GM21515 (cell line): ENCODE measurements around the gene KIRREL1.

Source experiments
- ATAC-seq: cut with Tn5 transposase; IDR thresholded peaks from one replicate; pipeline ENCODE4 v1.9.1; 2021; ENCODE audit not compliant: unreplicated experiment

KIRREL1 gene

DNA sequence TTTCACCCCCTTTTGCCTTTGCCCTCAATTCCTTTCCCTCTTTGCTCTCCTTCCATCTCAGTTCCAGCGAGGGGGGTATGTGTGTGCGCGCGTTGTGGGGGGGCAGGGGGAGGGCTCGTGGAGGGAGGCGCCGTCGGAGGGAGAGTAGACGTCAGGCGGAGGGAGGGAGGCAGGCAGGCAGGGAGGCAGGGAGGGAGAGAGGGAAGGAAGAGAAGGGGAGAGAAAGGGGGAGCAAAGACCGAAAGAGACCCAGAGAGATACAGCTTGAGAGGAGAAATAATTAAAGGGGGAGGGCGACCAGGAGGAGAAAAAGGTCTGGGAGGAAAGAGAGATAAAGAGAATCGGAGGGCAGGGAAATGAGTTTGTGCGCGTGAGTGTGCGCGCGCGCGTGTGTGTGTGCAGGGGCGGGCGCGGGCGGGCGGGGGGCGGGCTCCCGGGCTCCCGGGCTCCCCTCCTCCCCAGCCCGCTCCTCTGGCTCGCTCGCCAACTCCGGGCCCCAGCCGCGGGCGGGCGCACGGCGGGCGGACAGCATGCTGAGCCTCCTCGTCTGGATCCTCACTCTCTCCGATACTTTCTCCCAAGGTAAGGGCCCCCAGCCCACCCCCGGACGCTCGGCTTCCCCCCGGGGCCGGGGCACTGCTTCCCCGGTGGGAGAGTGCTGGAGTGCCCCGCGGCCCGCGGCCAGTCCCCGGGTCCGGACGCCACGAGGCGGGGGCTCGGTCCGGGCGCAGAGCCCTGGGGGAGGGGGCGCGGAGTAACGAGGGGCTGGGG lies at the start of gene KIRREL1:
KIRREL1 (plus strand) TSS at position 499 of the 771 bp plus-strand sequence; CDS start at position 531, 32 bp downstream.
- ATAC-seq = no peak

- no peak for ATAC-seq
These were observed 48.7 kb upstream of the KIRREL1 start for GRCh38 chr1:157944663-157945280.

DNA sequence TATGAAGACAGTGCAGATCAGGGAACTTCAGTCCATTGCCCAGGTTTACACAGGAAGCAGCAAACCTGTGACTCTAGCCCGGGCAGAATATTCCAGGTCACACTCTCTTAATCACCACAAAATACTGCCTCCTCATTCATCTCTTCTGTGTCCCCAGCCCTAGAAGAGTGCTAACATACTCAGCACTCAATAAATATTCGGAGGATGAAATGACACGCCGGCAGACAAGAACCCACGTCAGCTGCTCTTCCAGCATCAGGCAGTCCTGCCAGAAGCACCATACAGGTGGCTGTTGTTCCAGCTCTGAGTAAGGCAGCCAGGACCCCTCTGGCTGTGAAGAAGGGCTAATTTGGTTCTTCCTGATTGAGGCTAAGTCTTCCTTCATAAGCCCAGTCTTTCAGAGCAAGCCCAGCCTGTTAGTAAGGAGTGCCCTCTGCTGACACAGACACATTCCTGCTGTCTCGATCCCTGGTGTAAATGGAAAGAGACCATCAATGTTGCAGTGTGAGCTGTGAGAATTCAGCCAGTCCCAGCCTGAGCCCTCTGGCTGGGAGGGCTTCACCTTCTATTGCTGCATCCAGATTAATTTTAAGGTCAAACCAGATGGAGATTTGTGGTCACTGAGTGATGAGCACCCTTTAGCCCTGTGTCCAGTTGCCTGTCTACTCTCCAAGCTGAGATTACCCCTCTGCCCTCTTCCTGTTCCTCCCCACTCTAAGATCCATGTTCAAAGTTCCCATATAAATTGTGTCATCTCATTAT lies 45.0 kb upstream of the KIRREL1 start:
- no peak for ATAC-seq

GRCh38 chr1:157949074-157949354 lies 44.4 kb upstream of the KIRREL1 start:
- no peak for ATAC-seq

- no peak for ATAC-seq
These were observed 42.2 kb upstream of the KIRREL1 start for GRCh38 chr1:157951230-157951629.

DNA sequence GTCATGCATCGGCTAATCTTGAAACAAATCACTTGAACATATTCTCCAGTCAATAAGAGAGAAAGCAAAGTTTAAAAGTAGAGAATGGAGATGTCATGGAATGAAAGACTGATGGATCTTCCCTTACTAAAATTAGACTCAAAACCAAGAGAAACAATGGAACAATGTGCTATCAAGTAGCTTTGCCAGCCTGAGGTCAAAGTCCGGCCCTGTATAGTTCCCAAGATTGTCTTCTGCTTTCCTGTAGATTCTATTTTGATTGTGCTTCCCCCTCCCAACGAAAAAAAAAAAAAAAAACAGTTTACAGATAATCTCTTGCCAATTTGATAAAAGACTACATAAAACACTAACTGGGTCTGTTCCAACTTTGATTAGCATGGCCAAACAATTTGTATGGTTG lies 40.8 kb upstream of the KIRREL1 start:
- no peak for ATAC-seq

GRCh38 chr1:157955221-157955620 lies 38.2 kb upstream of the KIRREL1 start:
- no peak for ATAC-seq

- ATAC-seq = no peak
These were observed 37.6 kb upstream of the KIRREL1 start for GRCh38 chr1:157955857-157956256.

GRCh38 chr1:157956732-157957131 lies 36.7 kb upstream of the KIRREL1 start:
- ATAC-seq = no peak

DNA sequence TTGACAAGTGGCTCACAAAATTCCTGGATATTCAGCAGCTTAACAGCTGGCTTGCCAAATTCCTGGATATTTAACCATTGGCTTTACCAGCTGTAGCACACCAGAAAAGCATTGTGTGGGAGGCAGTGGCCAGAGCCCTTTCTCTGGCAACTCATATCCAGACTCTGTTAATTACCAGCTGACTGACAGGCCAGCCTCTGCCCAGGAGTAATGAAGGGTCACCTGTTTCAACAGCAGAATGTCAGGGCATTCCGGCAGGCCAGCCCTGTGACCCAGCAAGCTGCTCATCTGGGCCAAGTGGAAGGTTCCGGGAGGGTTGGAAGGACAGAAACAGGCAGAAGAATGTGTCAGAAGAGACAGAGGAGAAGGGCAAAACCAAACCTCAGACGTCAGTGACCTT lies 35.2 kb upstream of the KIRREL1 start:
- ATAC-seq = no peak

GRCh38 chr1:157959750-157960149 lies 33.7 kb upstream of the KIRREL1 start:
- no peak for ATAC-seq

DNA sequence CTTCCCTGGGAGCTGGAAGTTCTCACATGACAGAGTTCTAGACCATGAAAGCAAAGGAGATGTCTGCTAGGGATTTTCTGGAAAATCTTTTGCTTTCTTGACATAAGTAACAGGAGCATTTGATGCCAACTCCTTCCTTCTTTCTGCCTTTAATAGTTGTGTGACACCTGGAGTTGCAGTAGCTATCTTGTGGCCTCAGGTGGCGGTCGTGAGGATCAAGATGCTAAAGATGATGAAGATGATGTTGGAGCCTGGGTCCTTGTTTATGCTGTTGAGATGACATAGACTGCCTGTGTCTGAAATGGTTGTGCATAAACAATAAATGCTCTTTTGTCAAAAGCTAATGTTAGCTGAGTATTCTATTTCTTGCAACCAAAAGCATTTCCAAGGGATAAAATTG lies 32.7 kb upstream of the KIRREL1 start:
- ATAC-seq = no peak

GRCh38 chr1:157961805-157962762 lies 31.4 kb upstream of the KIRREL1 start:
- no peak for ATAC-seq

DNA sequence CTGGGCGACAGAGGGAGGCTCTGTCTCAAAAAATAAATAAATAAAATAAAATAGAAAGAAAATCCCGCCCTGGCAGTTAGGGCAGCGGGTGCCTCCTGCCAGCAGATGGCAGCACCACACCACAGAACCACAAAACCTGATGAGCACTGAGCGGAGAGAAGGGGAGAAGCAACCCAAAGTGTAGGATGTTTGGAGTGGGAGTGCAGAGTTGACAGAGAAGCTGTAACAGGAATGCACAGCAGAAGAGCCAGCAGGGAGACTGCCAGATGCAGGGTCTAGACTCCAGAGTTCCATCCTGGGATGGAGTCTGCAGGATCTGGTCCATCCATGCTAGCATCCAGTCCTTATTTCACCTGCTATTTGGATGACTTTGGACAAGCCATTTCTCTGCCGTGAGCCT lies 29.7 kb upstream of the KIRREL1 start:
- ATAC-seq = no peak

GRCh38 chr1:157965584-157965983 lies 27.9 kb upstream of the KIRREL1 start:
- no peak for ATAC-seq

DNA sequence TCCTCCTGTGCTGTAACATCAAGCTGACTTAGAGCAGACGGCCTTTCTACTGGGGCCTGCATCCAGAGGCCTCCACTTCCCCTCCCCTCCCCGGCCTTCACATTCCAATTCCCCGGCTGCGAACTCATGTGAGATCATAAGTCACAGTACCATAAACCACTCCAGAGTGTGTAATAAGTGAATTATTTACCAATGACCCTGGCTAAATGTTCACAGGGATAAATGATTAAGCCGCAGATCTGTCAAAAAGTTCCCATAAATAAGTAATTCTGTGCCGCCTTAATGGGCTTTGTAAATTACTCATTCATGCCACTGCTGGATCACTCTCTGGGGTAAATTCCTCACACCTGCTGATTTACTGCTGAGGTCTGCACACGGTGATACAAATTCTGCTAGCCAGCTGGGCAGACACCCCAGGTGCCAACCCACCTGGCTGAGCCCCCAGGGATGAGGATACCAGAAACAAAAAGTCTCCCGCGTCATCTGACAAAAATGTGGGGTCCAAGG lies 27.4 kb upstream of the KIRREL1 start:
- ATAC-seq = no peak

GRCh38 chr1:157967205-157967604 lies 26.2 kb upstream of the KIRREL1 start:
- no peak for ATAC-seq

GRCh38 chr1:157968508-157968907 lies 24.9 kb upstream of the KIRREL1 start:
- no peak for ATAC-seq

- no peak for ATAC-seq
These were observed 24.5 kb upstream of the KIRREL1 start for GRCh38 chr1:157968946-157969345.

DNA sequence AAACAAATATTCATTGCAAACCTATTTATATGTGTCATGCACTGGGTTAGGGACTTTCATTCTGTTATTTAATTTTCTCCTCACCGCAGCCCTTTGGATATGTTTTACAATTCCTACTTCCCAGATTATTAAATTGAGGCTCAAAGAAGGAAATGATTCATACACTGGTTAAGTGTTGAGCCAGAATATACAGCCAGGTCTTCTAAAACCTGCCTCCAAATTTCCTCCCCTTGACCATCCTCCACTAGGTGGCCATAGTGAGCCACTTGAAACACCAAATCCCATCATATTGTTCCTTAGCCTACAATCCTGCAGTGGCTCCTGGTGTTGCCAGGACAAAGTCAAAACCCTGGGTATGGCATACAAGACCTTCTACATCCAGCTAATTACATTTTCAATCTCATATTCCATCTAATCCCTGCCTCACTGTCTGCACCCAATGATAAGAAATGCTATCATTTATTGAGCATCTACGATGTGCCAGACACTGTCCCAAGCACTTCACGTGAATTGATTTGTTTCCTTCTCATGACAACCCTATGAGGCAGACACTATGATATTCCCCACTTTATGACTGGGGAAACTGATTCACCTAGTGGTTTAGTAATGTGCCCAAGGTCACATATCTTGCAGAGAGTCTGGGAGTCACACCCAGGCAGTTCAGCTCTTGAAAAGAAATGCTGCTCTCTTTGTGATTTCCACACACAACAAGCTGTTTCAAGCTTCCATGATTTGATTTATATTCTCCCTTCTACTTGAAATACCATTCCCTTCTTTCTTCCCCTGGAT lies 23.6 kb upstream of the KIRREL1 start:
- no peak for ATAC-seq
